Measurements from ENCODE around the gene PTPN23.

DNA sequence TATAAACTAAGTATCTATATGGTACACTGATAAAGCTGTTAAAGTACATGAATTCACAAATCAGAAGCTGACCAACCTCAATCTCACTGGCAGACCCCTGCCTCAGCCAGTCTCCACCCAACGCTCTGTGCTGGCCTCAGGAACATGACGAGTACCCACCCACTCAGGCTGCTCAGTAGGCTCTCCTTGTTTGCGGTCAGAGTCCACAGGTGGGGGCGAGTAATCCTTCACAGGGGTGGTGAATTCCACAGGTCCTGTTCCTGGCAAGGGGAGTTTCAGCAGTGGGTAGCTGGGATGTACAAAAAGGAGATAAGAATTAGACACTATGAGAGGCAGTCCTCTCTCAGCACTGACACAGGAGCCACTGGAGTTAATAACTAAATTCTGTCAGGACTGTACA, 54.0 kb downstream of the PTPN23 start:
- TF ChIP-seq, protein P1, sequence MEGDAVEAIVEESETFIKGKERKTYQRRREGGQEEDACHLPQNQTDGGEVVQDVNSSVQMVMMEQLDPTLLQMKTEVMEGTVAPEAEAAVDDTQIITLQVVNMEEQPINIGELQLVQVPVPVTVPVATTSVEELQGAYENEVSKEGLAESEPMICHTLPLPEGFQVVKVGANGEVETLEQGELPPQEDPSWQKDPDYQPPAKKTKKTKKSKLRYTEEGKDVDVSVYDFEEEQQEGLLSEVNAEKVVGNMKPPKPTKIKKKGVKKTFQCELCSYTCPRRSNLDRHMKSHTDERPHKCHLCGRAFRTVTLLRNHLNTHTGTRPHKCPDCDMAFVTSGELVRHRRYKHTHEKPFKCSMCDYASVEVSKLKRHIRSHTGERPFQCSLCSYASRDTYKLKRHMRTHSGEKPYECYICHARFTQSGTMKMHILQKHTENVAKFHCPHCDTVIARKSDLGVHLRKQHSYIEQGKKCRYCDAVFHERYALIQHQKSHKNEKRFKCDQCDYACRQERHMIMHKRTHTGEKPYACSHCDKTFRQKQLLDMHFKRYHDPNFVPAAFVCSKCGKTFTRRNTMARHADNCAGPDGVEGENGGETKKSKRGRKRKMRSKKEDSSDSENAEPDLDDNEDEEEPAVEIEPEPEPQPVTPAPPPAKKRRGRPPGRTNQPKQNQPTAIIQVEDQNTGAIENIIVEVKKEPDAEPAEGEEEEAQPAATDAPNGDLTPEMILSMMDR (IDR thresholded peaks at IDR 0.05 in 8 of 11, conservative IDR thresholded peaks at IDR 0.05 in 3 of 11) = no peak
- TF ChIP-seq POLR2AphosphoS5 (IDR thresholded peaks at IDR 0.05) = no peak

All from spleen (tissue), 7 donors.